ENCODE measurements around the gene SCAF1. TPM values are rescaled to one million over a fixed set of nuclear protein-coding genes. Genes with fewer than 3 reads are reported as not detected.

The SCAF1 gene
- total RNA-seq, 1 donor from 2014 or later = 8.4 TPM

DNA sequence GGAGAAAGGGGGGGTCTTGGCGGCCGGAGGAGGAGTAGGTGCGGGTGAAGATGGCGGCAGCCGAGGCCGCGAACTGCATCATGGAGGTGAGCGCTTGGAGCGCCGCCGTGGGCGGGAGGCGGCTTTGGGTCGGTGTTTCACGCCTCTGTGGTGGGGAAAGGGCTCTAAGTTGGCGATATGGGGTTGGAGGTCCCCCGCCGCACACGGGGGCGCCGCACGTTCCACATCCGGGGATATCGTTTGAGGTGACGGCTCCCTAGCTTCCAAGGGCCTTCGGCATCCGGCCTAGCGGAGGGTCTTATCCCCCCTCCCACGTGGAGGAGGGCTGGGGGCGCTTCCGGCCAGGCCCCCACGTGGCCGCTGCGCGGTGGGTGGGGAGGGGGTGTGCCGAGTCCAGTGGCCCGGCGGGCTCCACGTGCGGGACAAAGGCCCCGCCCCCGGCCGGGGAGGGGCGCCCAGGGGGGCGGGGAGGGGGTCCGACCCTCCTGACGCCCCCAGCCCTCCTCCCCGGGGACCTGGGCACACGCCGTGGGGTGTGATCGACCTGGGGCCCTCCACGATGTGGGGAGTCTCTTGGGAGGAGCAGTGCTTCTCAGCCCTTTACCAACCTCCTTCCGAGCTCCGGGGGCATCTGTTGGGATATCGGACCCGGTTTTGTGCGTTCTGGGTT is 35.4 kb downstream of the SCAF1 start, which contains the start of gene PRMT1:
PRMT1 (plus strand) TSS at position 41 of the 670 bp plus-strand sequence; CDS start at position 51, 10 bp downstream.
- Histone ChIP-seq H3K27ac (ENCODE audit: low read depth, low read length) (peak within 1 kb of the TSS; percentile 98), H3K27me3 (ENCODE audit: control insufficient read depth in 3 of 3, insufficient read depth in 3 of 3, low read length in 3 of 3) (no peaks in the 10 kb centered on the region), H3K9ac (ENCODE audit: low read depth in 1 of 3, low read length in 3 of 3) (peak within 1 kb of the TSS; percentile 98 to 100 (median 99)), H3K36me3 (ENCODE audit: control insufficient read depth in 3 of 3, insufficient read depth in 3 of 3, low read length in 3 of 3) (peaks cover 7 to 12% (median 8%) of the 10 kb centered on the region in 3 donors), H3K4me3 (ENCODE audit: low read length in 3 of 3) (peak within 1 kb of the TSS; percentile 93 to 99 (median 98)), H3K9me3 (ENCODE audit: control insufficient read depth in 3 of 3, low read length in 3 of 3) (no peaks in the 10 kb centered on the region), H3K4me1 (ENCODE audit: control insufficient read depth in 3 of 3, insufficient read depth in 3 of 3, low read length in 3 of 3) (peaks cover 39 to 50% (median 40%) of the 10 kb centered on the region in 3 donors)

DNA sequence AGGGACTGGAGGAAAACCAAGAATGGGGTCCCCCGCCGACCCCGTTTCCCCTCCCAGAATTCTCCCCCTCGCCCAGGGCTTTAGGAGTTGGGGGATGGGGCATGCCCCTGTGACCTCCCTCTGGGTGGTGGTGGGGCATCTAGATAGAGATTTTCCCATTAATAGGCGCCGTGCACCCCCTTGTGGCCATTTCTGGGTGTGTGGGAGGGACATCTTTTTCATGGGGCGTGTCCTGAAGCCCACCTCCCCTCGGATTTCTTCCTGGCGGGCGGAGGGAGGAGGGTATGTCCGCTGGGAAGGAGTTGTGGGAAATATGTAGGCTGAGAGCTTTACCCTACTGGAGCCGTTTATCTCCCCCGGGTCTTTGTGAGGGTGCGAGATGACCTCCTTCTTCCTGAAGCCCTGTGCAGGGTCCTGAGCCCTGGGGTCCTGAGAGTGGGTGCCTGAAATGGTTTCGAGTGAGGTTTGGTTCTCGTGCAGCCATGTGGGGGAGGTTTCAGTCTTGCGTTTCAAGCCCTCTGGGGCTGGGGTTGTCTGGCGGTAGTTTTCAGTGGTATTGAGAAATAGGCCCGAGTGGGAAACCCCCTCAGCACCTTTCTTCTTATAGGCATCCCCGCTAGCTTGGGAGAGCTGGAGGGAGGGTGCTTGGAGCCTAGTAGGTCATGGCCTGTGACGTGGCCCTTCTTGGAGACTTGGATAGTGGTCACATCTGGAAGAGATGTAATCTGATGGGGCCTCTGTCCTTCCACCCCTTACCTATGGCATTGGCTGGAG is 36.1 kb downstream of the SCAF1 start:
- no peaks in the 10 kb centered on the region for H3K27me3 ChIP-seq (ENCODE audit: control insufficient read depth in 3 of 3, insufficient read depth in 3 of 3, low read length in 3 of 3)
- H3K4me1 ChIP-seq (ENCODE audit: control insufficient read depth in 3 of 3, insufficient read depth in 3 of 3, low read length in 3 of 3) = peaks cover 38 to 52% (median 40%) of the 10 kb centered on the region in 3 donors
- peak overlapping the region; percentile 98 for H3K27ac ChIP-seq (ENCODE audit: low read depth, low read length)
- H3K9me3 ChIP-seq (ENCODE audit: control insufficient read depth in 3 of 3, low read length in 3 of 3) = no peaks in the 10 kb centered on the region
- H3K36me3 ChIP-seq (ENCODE audit: control insufficient read depth in 3 of 3, insufficient read depth in 3 of 3, low read length in 3 of 3) = peaks cover 11 to 18% (median 11%) of the 10 kb centered on the region in 3 donors
- peak overlapping the region; percentile 60 to 100 (median 99) for H3K9ac ChIP-seq (ENCODE audit: low read depth in 1 of 3, low read length in 3 of 3)
- peak overlapping the region; percentile 93 to 99 (median 98) for H3K4me3 ChIP-seq (ENCODE audit: low read length in 3 of 3)

GRCh38 chr19:49678985-49679770 is 37.2 kb downstream of the SCAF1 start:
- peaks cover 19 to 24% (median 20%) of the 10 kb centered on the region in 3 donors for H3K36me3 ChIP-seq (ENCODE audit: control insufficient read depth in 3 of 3, insufficient read depth in 3 of 3, low read length in 3 of 3)
- H3K9ac ChIP-seq (ENCODE audit: low read depth in 1 of 3, low read length in 3 of 3) = peak overlapping the region; percentile 81 to 83 (median 82)
- H3K27ac ChIP-seq (ENCODE audit: low read depth, low read length) = peak overlapping the region; percentile 98
- H3K4me3 ChIP-seq (ENCODE audit: low read length in 3 of 3) = peak overlapping the region; percentile 52 to 64 (median 56)
- peaks cover 38 to 52% (median 40%) of the 10 kb centered on the region in 3 donors for H3K4me1 ChIP-seq (ENCODE audit: control insufficient read depth in 3 of 3, insufficient read depth in 3 of 3, low read length in 3 of 3)
- H3K9me3 ChIP-seq (ENCODE audit: control insufficient read depth in 3 of 3, low read length in 3 of 3) = no peaks in the 10 kb centered on the region
- H3K27me3 ChIP-seq (ENCODE audit: control insufficient read depth in 3 of 3, insufficient read depth in 3 of 3, low read length in 3 of 3) = no peaks in the 10 kb centered on the region

- H3K9ac ChIP-seq (ENCODE audit: low read depth in 1 of 3, low read length in 3 of 3) = peak overlapping the region; percentile 81 to 83 (median 82)
- H3K9me3 ChIP-seq (ENCODE audit: control insufficient read depth in 3 of 3, low read length in 3 of 3) = no peaks in the 10 kb centered on the region
- H3K36me3 ChIP-seq (ENCODE audit: control insufficient read depth in 3 of 3, insufficient read depth in 3 of 3, low read length in 3 of 3) = peaks cover 25 to 32% (median 26%) of the 10 kb centered on the region in 3 donors
- peaks cover 38 to 52% (median 40%) of the 10 kb centered on the region in 3 donors for H3K4me1 ChIP-seq (ENCODE audit: control insufficient read depth in 3 of 3, insufficient read depth in 3 of 3, low read length in 3 of 3)
- H3K4me3 ChIP-seq (ENCODE audit: low read length in 3 of 3) = peak overlapping the region; percentile 52 to 64 (median 56)
- no peaks in the 10 kb centered on the region for H3K27me3 ChIP-seq (ENCODE audit: control insufficient read depth in 3 of 3, insufficient read depth in 3 of 3, low read length in 3 of 3)
- peak overlapping the region; percentile 98 for H3K27ac ChIP-seq (ENCODE audit: low read depth, low read length)
Observed at GRCh38 chr19:49679771-49680413, 37.9 kb downstream of the SCAF1 start.

DNA sequence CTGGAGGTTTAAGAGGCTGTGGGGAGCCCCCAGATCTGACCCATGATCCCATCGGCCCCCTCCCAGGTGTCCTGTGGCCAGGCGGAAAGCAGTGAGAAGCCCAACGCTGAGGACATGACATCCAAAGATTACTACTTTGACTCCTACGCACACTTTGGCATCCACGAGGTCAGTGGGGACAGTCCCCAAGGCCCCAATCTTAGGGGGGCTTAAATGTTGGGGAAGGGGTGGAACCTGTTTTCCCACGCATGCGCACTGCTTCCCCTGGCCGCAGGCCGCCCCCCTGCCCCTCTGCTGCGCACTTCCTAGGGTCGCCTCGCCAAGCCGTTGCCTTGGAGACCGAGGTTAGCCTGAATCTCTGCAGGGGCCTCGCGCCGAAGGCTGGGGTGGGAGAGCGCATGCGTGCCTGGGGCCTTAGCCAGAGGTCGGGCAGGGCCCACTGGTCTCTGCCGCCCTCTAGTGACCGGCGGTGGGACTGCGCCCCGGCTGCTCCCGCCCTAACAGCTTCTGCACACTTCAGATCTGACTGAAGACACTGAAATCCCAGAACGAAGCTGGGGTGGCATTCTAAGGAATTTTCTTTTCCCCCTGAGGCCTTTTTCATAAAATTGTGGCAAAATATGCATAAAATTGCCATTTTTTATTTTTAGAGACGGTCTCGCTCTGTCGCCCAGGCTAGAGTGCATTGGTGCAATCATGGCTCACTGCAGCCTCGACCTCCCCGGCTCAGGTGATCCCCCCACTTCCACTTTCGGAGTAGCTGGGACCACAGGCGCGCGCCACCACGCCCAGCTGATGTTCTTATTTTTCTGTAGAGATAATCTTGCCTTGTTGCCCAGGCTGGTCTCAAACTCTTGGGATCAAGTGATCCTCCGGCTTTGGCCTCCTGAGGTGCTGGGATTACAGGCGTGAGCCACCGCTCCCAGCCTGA is 38.7 kb downstream of the SCAF1 start:
- peak overlapping the region; percentile 52 to 64 (median 56) for H3K4me3 ChIP-seq (ENCODE audit: low read length in 3 of 3)
- peak overlapping the region; percentile 98 for H3K27ac ChIP-seq (ENCODE audit: low read depth, low read length)
- H3K9ac ChIP-seq (ENCODE audit: low read depth in 1 of 3, low read length in 3 of 3) = peak overlapping the region; percentile 81 to 83 (median 82)
- no peaks in the 10 kb centered on the region for H3K27me3 ChIP-seq (ENCODE audit: control insufficient read depth in 3 of 3, insufficient read depth in 3 of 3, low read length in 3 of 3)
- peaks cover 38 to 52% (median 40%) of the 10 kb centered on the region in 3 donors for H3K4me1 ChIP-seq (ENCODE audit: control insufficient read depth in 3 of 3, insufficient read depth in 3 of 3, low read length in 3 of 3)
- H3K36me3 ChIP-seq (ENCODE audit: control insufficient read depth in 3 of 3, insufficient read depth in 3 of 3, low read length in 3 of 3) = peaks cover 32 to 39% (median 34%) of the 10 kb centered on the region in 3 donors
- no peaks in the 10 kb centered on the region for H3K9me3 ChIP-seq (ENCODE audit: control insufficient read depth in 3 of 3, low read length in 3 of 3)

DNA sequence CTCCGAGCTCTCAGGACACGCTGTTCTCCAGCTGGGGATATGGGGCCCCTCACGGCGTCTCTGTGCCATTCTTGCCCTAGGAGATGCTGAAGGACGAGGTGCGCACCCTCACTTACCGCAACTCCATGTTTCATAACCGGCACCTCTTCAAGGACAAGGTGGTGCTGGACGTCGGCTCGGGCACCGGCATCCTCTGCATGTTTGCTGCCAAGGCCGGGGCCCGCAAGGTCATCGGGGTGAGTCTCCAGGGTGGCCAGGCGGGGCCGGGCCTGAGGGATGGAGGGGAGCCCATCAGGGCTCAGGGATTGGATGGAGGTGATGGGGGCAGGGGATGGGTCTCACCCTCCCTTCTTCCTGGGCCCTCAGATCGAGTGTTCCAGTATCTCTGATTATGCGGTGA is 39.8 kb downstream of the SCAF1 start:
- no peak overlapping the region for H3K27ac ChIP-seq (ENCODE audit: low read depth, low read length)
- no peaks in the 10 kb centered on the region for H3K9me3 ChIP-seq (ENCODE audit: control insufficient read depth in 3 of 3, low read length in 3 of 3)
- H3K4me1 ChIP-seq (ENCODE audit: control insufficient read depth in 3 of 3, insufficient read depth in 3 of 3, low read length in 3 of 3) = peaks cover 35 to 51% (median 37%) of the 10 kb centered on the region in 3 donors
- no peak overlapping the region for H3K9ac ChIP-seq (ENCODE audit: low read depth in 1 of 3, low read length in 3 of 3)
- H3K4me3 ChIP-seq (ENCODE audit: low read length in 3 of 3) = no peak overlapping the region
- no peaks in the 10 kb centered on the region for H3K27me3 ChIP-seq (ENCODE audit: control insufficient read depth in 3 of 3, insufficient read depth in 3 of 3, low read length in 3 of 3)
- H3K36me3 ChIP-seq (ENCODE audit: control insufficient read depth in 3 of 3, insufficient read depth in 3 of 3, low read length in 3 of 3) = peaks cover 40 to 45% (median 40%) of the 10 kb centered on the region in 3 donors

GRCh38 chr19:49682274-49682673 is 40.3 kb downstream of the SCAF1 start:
- no peaks in the 10 kb centered on the region for H3K27me3 ChIP-seq (ENCODE audit: control insufficient read depth in 3 of 3, insufficient read depth in 3 of 3, low read length in 3 of 3)
- no peak overlapping the region for H3K4me3 ChIP-seq (ENCODE audit: low read length in 3 of 3)
- peaks cover 40 to 45% (median 44%) of the 10 kb centered on the region in 3 donors for H3K36me3 ChIP-seq (ENCODE audit: control insufficient read depth in 3 of 3, insufficient read depth in 3 of 3, low read length in 3 of 3)
- no peak overlapping the region for H3K9ac ChIP-seq (ENCODE audit: low read depth in 1 of 3, low read length in 3 of 3)
- no peak overlapping the region for H3K27ac ChIP-seq (ENCODE audit: low read depth, low read length)
- H3K4me1 ChIP-seq (ENCODE audit: control insufficient read depth in 3 of 3, insufficient read depth in 3 of 3, low read length in 3 of 3) = peaks cover 35 to 49% (median 37%) of the 10 kb centered on the region in 3 donors
- no peaks in the 10 kb centered on the region for H3K9me3 ChIP-seq (ENCODE audit: control insufficient read depth in 3 of 3, low read length in 3 of 3)

GRCh38 chr19:49683814-49684250 is 41.8 kb downstream of the SCAF1 start:
- peaks cover 26 to 37% (median 35%) of the 10 kb centered on the region in 3 donors for H3K4me1 ChIP-seq (ENCODE audit: control insufficient read depth in 3 of 3, insufficient read depth in 3 of 3, low read length in 3 of 3)

More at GRCh38 chr19:49683814-49684250, 41.8 kb downstream of the SCAF1 start:
- no peak overlapping the region for H3K4me3 ChIP-seq (ENCODE audit: low read length in 3 of 3)
- H3K27ac ChIP-seq (ENCODE audit: low read depth, low read length) = no peak overlapping the region
- no peak overlapping the region for H3K9ac ChIP-seq (ENCODE audit: low read depth in 1 of 3, low read length in 3 of 3)
- no peaks in the 10 kb centered on the region for H3K9me3 ChIP-seq (ENCODE audit: control insufficient read depth in 3 of 3, low read length in 3 of 3)
- no peaks in the 10 kb centered on the region for H3K27me3 ChIP-seq (ENCODE audit: control insufficient read depth in 3 of 3, insufficient read depth in 3 of 3, low read length in 3 of 3)
- peaks cover 40 to 51% (median 48%) of the 10 kb centered on the region in 3 donors for H3K36me3 ChIP-seq (ENCODE audit: control insufficient read depth in 3 of 3, insufficient read depth in 3 of 3, low read length in 3 of 3)

All from skeletal muscle tissue (tissue), 4 donors.